GM18526 (cell line): ENCODE results near the gene FBXO15.

Source experiments
- POLR2A ChIP-seq: IDR thresholded peaks from 3 replicates; pipeline ENCODE4 v1.6.1; 2011; ENCODE audit not compliant: insufficient read length; ENCODE audit errors: extremely low read depth

FBXO15 gene

DNA sequence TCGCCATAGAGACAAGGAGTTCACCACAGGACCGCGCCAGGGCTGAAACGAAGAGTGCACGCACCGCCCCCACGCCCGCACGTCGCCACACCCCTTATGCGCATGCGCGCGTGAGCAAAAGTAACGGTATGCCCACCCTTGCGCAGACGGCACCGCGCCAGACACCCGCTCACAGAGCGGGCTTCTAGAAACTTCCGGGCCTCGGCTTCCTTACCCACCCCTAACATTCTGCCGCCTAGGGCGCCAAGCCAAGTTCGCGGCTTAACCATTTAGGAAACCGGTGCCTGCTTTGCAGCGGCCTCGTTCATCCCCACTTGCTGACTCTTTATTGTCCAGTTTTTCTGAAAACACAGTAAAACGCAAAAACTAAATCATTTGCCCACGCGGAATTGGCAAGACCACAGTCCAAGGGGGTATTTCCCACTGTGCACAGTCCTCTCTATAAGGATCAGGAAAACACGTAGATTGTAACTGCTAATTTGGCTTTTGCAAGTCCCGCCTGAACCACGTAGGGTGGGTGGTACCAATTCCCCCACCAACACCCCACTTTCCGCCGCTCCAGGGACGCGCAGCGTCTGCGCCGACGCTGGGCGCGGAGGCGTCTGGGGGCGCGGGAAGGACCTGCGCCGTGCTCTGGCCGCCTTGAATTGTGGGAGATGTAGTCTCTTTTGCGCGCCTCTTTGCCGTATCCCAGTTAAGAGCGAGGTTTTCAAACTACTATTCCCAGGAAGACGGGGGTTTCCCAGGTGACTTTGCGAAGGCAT lies at the start of gene FBXO15, which contains the start of gene TIMM21:
TSS of gene FBXO15 (minus strand) at position 56 of the 764 bp plus-strand sequence. CDS start at position 7, 49 bp downstream.
TSS of gene TIMM21 (plus strand) at position 745 of the 764 bp plus-strand sequence. CDS start 286 bp downstream, outside the sequence.
- peak; percentile 72 for TF ChIP-seq POLR2A

DNA sequence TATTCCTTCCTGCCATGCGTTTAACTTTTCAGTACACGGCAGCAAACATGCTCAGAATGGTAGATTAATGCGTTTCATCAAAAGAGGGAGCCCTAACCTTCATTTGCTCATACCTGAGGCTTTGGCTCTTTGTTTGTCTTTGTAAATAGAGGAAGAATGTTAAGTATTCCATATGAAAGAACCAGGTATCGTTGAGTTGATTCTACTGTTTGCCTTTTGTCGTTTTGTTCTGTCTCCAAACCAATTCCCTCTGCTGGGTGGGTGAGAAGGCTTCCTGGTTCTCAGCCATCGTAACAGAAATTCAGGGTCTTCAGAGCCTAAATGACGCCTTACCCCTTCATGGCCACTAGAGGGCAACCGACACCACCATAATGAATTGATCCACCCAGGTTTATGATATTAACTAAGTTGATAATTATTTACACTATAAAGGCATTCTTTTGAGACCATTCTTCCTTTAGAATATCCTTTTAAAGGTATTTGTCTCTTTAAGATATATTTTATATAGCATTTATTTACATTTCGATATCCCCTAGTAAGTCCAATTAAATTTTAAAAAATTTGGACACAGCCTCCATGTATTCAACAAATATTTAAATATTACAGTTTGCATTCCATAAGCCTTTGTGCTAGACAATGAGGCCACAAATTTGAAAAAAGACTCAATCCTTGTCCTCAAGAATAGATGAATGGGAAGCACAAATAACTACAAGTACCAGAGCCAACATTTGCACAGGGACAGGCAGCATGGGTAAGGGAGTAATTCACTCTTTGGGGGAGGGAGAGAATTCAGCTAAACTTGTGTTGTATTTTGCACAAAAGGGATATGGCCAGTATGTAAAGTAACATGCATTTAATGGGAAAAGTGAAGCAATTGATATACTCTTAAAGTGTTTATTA lies 48.8 kb upstream of the FBXO15 start:
- TF ChIP-seq POLR2A, result no peak

DNA sequence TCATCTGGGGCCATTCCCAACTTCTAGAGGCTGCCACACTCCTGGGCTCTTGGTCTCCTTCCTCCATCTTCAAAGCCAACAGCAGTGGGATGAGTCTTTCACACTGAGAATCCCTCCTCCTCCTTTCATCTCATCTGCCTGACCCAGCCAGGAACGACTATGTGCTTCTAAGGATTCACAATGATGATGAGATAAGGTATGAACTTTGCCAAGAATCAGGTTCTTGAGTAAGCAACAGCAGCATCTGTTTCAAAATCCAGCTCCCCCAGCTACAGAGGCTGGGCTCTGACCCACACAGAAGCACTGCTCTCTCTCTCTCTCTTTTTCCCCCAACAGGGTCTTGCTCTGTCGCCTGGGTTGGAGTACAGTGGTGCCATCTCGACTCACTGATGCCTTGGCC lies 47.1 kb upstream of the FBXO15 start:
- no peak for TF ChIP-seq POLR2A

- TF ChIP-seq POLR2A, result no peak
Measured at GRCh38 chr18:74191577-74191976, 43.9 kb upstream of the FBXO15 start.

DNA sequence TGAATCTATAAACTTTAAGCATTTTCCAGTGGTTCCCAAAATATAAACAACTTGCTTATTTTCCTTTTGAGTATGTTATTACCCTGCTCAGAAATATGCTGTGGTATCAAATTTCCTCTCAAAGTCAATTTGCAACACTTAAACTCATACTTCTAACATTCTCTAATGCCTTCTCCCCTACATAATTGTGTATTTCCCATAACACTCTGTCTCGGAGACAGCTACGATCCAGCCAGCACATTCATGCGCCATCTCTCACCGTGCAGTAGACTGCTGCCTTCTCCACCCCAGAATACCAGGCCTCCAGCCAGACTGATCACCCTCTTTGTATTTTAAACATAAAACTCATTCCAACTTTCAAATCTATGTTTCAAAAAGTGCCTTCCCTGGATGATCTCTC lies 42.5 kb upstream of the FBXO15 start:
- TF ChIP-seq POLR2A, result no peak

DNA sequence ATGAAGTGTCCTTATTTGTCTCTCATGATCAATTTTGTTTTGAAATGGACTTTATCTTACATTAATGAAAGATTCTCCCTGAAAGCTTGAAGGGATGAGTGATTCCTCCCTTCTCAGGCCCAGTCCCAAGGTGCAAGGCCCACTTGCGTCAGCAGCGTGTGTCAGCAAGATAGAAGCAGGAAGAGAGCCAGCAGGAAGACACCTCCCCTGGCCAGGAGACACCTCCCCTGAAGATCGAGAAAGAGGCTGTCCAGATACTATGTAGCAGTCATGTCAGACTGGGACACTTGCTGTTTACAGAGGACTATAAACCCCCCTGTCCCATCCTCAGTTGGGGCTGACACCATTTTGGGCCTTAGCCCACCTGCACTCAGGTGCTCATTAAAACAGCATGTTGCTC lies 39.0 kb upstream of the FBXO15 start:
- TF ChIP-seq POLR2A, result no peak

GRCh38 chr18:74185860-74186259 lies 38.2 kb upstream of the FBXO15 start:
- TF ChIP-seq POLR2A, result no peak

GRCh38 chr18:74184875-74185274 lies 37.2 kb upstream of the FBXO15 start:
- no peak for TF ChIP-seq POLR2A

DNA sequence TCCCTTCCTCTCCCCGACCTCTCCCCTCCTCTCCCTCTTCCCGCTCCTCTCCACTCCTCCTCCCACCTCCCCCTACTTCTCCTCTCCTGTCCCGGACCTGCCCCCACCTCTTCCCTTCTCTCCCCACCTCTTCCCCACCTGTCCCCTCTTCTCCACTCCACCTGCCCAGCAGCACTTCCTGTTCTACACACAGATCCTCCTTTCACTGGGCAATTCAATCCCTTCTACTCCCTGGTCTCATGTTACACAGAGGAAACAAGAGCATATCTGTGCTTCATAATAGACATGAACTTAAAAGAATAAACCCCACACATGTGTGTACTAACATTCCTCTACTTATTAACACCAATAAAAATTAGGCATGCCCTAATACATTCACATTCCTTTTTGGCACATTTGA lies 35.5 kb upstream of the FBXO15 start:
- TF ChIP-seq POLR2A, result no peak

- TF ChIP-seq POLR2A, result no peak
Measured at GRCh38 chr18:74182335-74182734, 34.7 kb upstream of the FBXO15 start.

GRCh38 chr18:74179623-74180199 lies 32.1 kb upstream of the FBXO15 start:
- TF ChIP-seq POLR2A, result no peak

- no peak for TF ChIP-seq POLR2A
Measured at GRCh38 chr18:74178884-74179283, 31.2 kb upstream of the FBXO15 start.

DNA sequence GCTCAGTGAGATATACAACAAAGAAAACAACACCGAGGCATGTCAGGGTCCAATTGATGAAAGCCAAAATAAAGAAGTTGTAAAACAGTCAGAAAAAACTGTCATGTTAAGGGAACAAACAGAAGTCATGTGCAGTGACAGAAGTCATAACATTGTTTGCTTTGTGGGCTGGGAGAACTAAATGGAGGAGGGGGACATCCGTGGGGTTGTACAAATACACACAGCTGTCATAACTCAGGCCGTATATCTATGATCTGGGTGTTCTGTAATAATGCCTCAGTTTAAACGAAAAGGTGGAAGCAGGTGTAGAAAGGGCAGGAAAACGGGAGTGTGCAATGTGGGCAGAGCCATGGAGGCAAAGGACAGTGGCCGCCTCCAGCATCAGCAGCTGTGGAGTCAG lies 28.0 kb upstream of the FBXO15 start:
- TF ChIP-seq POLR2A, result no peak

DNA sequence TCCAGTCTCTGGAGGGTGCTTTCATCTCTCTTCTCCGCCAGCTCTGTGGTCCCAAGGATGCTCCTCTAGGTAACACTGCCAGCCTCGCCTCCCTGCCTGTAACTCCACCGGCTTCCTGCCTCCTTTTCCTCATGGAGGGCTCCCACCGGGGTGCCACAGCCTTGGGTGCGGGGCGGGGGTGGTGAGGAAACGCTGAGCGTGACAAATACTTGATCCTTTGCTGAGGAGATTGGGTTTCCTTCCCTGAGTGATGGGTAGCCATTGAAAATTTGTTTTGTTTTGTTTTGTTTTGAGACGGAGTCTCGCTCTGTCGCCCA lies 25.8 kb upstream of the FBXO15 start:
- no peak for TF ChIP-seq POLR2A

GRCh38 chr18:74172697-74173433 lies 25.2 kb upstream of the FBXO15 start:
- TF ChIP-seq POLR2A, result no peak
